CD4-positive, CD25-positive, alpha-beta regulatory T cell (primary cell): ENCODE data around the gene FITM1. TPM values are rescaled to one million over a fixed set of nuclear protein-coding genes. Genes with fewer than 3 reads are reported as not detected.

Experiments used
- ATAC-seq, 2 donors: fragments of 150-1000 bp; cut with Tn5 transposase; one replicate each; pipeline ENCODE4 v1.10.0; 2021; ENCODE audit warnings: low read depth in 2 of 2, moderate number of reproducible peaks in 2 of 2, moderate library complexity in 1 of 2
- DNase-seq, 3 donors: peaks; one replicate each; pipeline versions ENCODE4 v3.0.0 to v3.0.0-alpha.2; 2012 to 2022; ENCODE audit warnings: mixed read lengths in 1 of 3
- H3K27ac ChIP-seq: one replicate; pipeline ENCODE4 v1.7.0; 2013; ENCODE audit warnings: mild to moderate bottlenecking, low read length; ENCODE audit not compliant: insufficient read depth, poor library complexity, severe bottlenecking
- H3K27me3 ChIP-seq: one replicate; pipeline ENCODE4 v1.7.0; 2013; ENCODE audit warnings: low read length; ENCODE audit not compliant: control insufficient read depth, insufficient read depth
- H3K36me3 ChIP-seq: one replicate; pipeline ENCODE4 v1.7.0; 2013; ENCODE audit warnings: mild to moderate bottlenecking, low read length, moderate library complexity; ENCODE audit not compliant: control insufficient read depth, insufficient read depth
- H3K4me1 ChIP-seq: 2 replicates; pipeline ENCODE4 v1.7.0; 2013; ENCODE audit warnings: mild to moderate bottlenecking, low read length; ENCODE audit not compliant: insufficient read depth, control insufficient read depth, poor library complexity, severe bottlenecking
- H3K4me3 ChIP-seq: one replicate; pipeline ENCODE4 v1.7.0; 2013; ENCODE audit warnings: low read depth, mild to moderate bottlenecking, low read length, moderate library complexity
- H3K9me3 ChIP-seq, 2 experiments: 1 replicate in 1 of 2; 2 replicates in 1 of 2; pipeline ENCODE4 v1.7.0; 2013; ENCODE audit warnings: low read length in 2 of 2, mild to moderate bottlenecking in 1 of 2, moderate library complexity in 1 of 2; ENCODE audit not compliant: control insufficient read depth in 2 of 2
- H3K27ac Mint-ChIP-seq, 3 donors: one replicate each; pipeline ENCODE4 v1.8.0; 2020 to 2022; ENCODE audit warnings: mild to moderate bottlenecking in 3 of 3, mixed read lengths in 3 of 3, moderate library complexity in 2 of 3
- H3K27me3 Mint-ChIP-seq: one replicate; pipeline ENCODE4 v1.8.0; 2022; ENCODE audit warnings: mild to moderate bottlenecking, mixed read lengths
- H3K36me3 Mint-ChIP-seq: one replicate; pipeline ENCODE4 v1.8.0; 2020; ENCODE audit warnings: mixed read lengths
- H3K4me1 Mint-ChIP-seq, 4 donors: one replicate each; pipeline ENCODE4 v1.8.0; 2020 to 2022; ENCODE audit warnings: mixed read lengths in 4 of 4, mild to moderate bottlenecking in 1 of 4
- H3K4me3 Mint-ChIP-seq, 4 donors: one replicate each; pipeline ENCODE4 v1.8.0; 2020 to 2022; ENCODE audit warnings: mild to moderate bottlenecking in 4 of 4, mixed read lengths in 4 of 4, moderate library complexity in 3 of 4
- H3K9me3 Mint-ChIP-seq, 7 donors: one replicate each; pipeline ENCODE4 v1.8.0; 2020 to 2022; ENCODE audit warnings: mixed read lengths in 7 of 7, mild to moderate bottlenecking in 3 of 7, moderate library complexity in 2 of 7
- polyA plus RNA-seq, 4 donors: library from polyadenylated mRNA; unstranded; fragments of 300-500 nt; fragmentation: Illumina TruSeq; gene quantifications; one replicate each; pipeline ENCODE4 v1.2.3, GENCODE V29; 2021
- total RNA-seq: library from RNA; stranded (reverse); gene quantifications from one replicate; pipeline ENCODE4 v1.2.3, GENCODE V29; 2022

FITM1 gene
- total and polyA plus RNA-seq, 5 donors from 2014 or later: 0.20 to 1.1 (median 0.33) TPM; not detected in 1

GRCh38 chr14:24116128-24116814 is 14.2 kb upstream of the FITM1 start:
- H3K36me3 Mint-ChIP-seq: peaks cover 27% of the 10 kb centered on the region
- Histone ChIP-seq H3K36me3 (peaks cover 44% of the 10 kb centered on the region), H3K4me1 (peaks cover 31% of the 10 kb centered on the region), H3K9me3 (no peaks in the 10 kb centered on the region), H3K27ac (peak overlapping the region; percentile 100), H3K4me3 (peak overlapping the region; percentile 96), H3K27me3 (no peaks in the 10 kb centered on the region)
- peaks cover 6 to 47% (median 23%) of the 10 kb centered on the region in 4 donors for H3K4me1 Mint-ChIP-seq
- no peaks in the 10 kb centered on the region for H3K27me3 Mint-ChIP-seq
- peak overlapping the region; percentile 92 to 97 (median 94) for H3K4me3 Mint-ChIP-seq
- no peaks in the 10 kb centered on the region for H3K9me3 Mint-ChIP-seq
- peak overlapping the region; percentile 98 to 100 (median 100) for H3K27ac Mint-ChIP-seq
- DNase-seq (no peak), ATAC-seq (no peak)

DNA sequence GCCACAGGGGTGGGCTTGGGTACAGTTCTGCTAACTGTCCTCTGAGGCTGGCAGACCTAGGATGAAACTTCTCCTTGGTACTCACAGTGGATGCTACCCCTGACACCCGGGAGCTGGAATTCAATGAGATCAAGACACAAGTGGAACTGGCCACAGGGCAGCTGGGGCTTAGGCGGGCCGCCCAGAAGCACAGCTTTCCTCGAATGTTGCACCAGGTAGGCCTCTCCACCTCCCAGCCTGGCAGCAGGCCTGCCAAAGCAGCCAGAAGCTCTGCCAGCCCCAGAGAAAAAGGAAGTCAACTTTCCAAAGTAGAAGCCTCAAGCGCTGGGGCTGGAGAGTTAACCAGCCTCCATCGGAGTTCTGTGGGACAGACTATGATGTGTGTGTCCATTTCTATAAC is 13.3 kb upstream of the FITM1 start:
- H3K27me3 ChIP-seq: no peaks in the 10 kb centered on the region
- peaks cover 51% of the 10 kb centered on the region for H3K36me3 ChIP-seq
- Mint-ChIP-seq H3K27me3 (no peaks in the 10 kb centered on the region), H3K4me3 (peak overlapping the region in 1 of 4 donors; percentile 21), H3K9me3 (no peaks in the 10 kb centered on the region), H3K36me3 (peaks cover 31% of the 10 kb centered on the region), H3K27ac (no peak overlapping the region), H3K4me1 (peaks cover 6 to 46% (median 23%) of the 10 kb centered on the region in 4 donors)
- peak overlapping the region; percentile 96 for H3K4me3 ChIP-seq
- no peak overlapping the region for H3K27ac ChIP-seq
- no peaks in the 10 kb centered on the region for H3K9me3 ChIP-seq
- ATAC-seq (no peak), DNase-seq (no peak)
- peaks cover 31% of the 10 kb centered on the region for H3K4me1 ChIP-seq

DNA sequence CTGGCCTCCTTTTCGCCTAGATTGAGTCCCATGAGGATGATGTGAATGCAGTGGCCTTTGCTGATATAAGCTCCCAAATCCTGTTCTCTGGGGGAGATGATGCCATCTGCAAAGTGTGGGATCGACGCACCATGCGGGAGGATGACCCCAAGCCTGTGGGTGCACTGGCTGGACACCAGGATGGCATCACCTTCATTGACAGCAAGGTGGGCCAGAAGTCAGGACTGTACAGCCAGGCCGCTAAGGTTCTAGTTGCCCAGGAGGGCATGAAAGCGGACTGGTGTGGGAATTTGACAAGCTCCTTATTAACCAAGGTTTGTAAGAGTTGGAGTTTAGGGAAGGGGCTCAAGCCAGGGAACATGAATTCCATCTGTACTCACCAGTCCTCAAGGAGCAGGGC is 10.8 kb upstream of the FITM1 start:
- no peak overlapping the region for H3K27ac Mint-ChIP-seq
- Histone ChIP-seq H3K4me3 (no peak overlapping the region), H3K36me3 (peaks cover 70% of the 10 kb centered on the region), H3K27me3 (no peaks in the 10 kb centered on the region), H3K4me1 (peaks cover 24% of the 10 kb centered on the region), H3K9me3 (no peaks in the 10 kb centered on the region), H3K27ac (no peak overlapping the region)
- H3K27me3 Mint-ChIP-seq: no peaks in the 10 kb centered on the region
- H3K36me3 Mint-ChIP-seq: peaks cover 48% of the 10 kb centered on the region
- H3K9me3 Mint-ChIP-seq: no peaks in the 10 kb centered on the region
- peaks cover 6 to 44% (median 23%) of the 10 kb centered on the region in 4 donors for H3K4me1 Mint-ChIP-seq
- DNase-seq (no peak), ATAC-seq (no peak)
- H3K4me3 Mint-ChIP-seq: peak overlapping the region in 2 of 4 donors; percentile 53 to 68

GRCh38 chr14:24121210-24121609 is 9.2 kb upstream of the FITM1 start:
- H3K36me3 Mint-ChIP-seq: peaks cover 51% of the 10 kb centered on the region
- DNase-seq: no peak
- ATAC-seq: no peak
- no peaks in the 10 kb centered on the region for H3K27me3 Mint-ChIP-seq
- peaks cover 6 to 31% (median 13%) of the 10 kb centered on the region in 4 donors for H3K4me1 Mint-ChIP-seq
- Histone ChIP-seq H3K4me3 (no peak overlapping the region), H3K27ac (no peak overlapping the region), H3K36me3 (peaks cover 70% of the 10 kb centered on the region), H3K9me3 (no peaks in the 10 kb centered on the region), H3K27me3 (no peaks in the 10 kb centered on the region), H3K4me1 (peaks cover 13% of the 10 kb centered on the region)
- H3K27ac Mint-ChIP-seq: no peak overlapping the region
- H3K9me3 Mint-ChIP-seq: no peaks in the 10 kb centered on the region
- H3K4me3 Mint-ChIP-seq: no peak overlapping the region

DNA sequence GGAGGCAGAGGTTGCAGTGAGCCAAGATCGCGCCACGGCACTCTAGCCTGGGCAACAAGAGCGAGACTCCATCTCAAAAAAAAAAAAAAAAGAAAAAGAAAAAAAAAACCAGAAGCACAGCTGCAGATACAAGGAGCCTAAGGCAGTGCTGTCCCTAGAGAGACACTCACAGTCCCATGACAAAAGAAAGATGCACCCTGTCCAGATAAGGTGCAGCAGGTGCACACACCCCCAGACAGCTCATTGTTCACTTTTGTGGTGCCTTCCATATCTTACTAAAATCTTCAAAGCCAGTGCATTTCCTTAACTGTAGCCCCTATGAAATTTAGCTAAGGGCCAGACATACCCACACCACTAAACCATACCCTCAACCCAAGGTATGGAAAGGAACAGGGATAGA is 8.0 kb upstream of the FITM1 start:
- ATAC-seq (no peak), DNase-seq (no peak)
- H3K9me3 ChIP-seq: no peaks in the 10 kb centered on the region
- Mint-ChIP-seq H3K27ac (no peak overlapping the region), H3K9me3 (no peaks in the 10 kb centered on the region), H3K36me3 (peaks cover 44% of the 10 kb centered on the region), H3K27me3 (no peaks in the 10 kb centered on the region), H3K4me1 (peaks cover 0 to 19% (median 5%) of the 10 kb centered on the region in 4 donors), H3K4me3 (no peak overlapping the region)
- H3K36me3 ChIP-seq: peaks cover 63% of the 10 kb centered on the region
- no peak overlapping the region for H3K4me3 ChIP-seq
- H3K4me1 ChIP-seq: peaks cover under 1% of the 10 kb centered on the region
- H3K27me3 ChIP-seq: no peaks in the 10 kb centered on the region
- H3K27ac ChIP-seq: no peak overlapping the region

GRCh38 chr14:24122898-24123297 is 7.6 kb upstream of the FITM1 start:
- peaks cover 40% of the 10 kb centered on the region for H3K36me3 Mint-ChIP-seq
- ATAC-seq: no peak
- H3K4me1 ChIP-seq: no peaks in the 10 kb centered on the region
- H3K9me3 Mint-ChIP-seq: no peaks in the 10 kb centered on the region
- peaks cover 58% of the 10 kb centered on the region for H3K36me3 ChIP-seq
- H3K27ac Mint-ChIP-seq: no peak overlapping the region
- H3K4me1 Mint-ChIP-seq: peaks cover 0 to 16% (median 3%) of the 10 kb centered on the region in 4 donors
- H3K9me3 ChIP-seq: no peaks in the 10 kb centered on the region
- H3K4me3 Mint-ChIP-seq: no peak overlapping the region
- no peaks in the 10 kb centered on the region for H3K27me3 Mint-ChIP-seq
- no peaks in the 10 kb centered on the region for H3K27me3 ChIP-seq
- H3K27ac ChIP-seq: no peak overlapping the region
- H3K4me3 ChIP-seq: no peak overlapping the region
- no peak for DNase-seq

DNA sequence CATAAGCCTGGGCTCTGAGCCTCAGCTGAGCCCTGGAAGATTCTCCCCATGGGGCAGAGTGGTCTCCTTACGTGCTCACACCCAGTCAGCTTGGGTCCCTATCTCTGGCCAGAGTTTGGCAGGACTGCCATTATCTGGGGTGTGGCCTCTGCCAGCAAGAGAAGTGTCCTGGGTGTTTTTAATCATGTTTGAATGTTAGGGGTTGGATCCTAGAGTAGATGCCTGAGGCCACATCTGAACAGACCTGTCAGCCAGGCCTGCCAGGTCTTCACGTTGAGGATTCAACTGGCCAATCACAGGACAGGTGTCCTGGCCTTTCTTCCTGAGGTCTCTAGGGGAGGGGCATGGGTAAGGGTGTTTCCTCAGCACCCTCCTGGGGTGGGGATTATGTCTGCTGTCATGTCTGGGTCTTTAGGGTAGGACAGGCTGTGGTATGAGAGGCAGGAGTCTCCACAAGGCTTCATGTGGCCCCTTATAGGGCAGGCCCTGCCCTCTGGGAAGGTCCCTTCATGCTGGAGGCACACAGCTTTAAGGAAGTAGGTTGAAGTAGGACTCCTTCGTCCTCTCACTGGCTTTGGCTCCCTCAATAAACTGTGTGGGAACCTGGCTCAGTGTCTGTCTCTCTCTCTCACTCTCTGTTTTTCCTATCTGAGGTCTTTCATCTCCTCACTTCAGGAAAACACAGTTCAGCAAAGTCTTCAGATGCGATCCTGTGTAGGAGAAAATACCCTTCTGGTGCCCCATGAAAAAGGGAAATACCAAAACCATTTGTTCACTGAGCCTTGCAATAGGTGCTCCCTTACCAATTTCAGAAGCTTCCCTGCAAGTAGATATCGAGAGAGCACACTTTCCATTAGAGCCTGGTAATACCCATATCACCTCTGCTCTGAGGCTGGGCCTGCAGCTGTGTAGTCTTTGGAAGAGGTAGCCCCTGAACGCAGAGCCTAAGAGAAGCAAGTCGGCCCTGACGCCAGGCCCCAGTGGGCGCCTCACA is 6.7 kb upstream of the FITM1 start:
- Mint-ChIP-seq H3K36me3 (peaks cover 32% of the 10 kb centered on the region), H3K9me3 (no peaks in the 10 kb centered on the region), H3K4me3 (no peak overlapping the region), H3K27me3 (no peaks in the 10 kb centered on the region), H3K4me1 (peaks cover 0 to 11% (median 0%) of the 10 kb centered on the region in 4 donors), H3K27ac (no peak overlapping the region)
- H3K27me3 ChIP-seq: no peaks in the 10 kb centered on the region
- H3K4me1 ChIP-seq: no peaks in the 10 kb centered on the region
- no peak overlapping the region for H3K27ac ChIP-seq
- no peak for DNase-seq
- H3K9me3 ChIP-seq: no peaks in the 10 kb centered on the region
- ATAC-seq: peak; percentile 34 to 36
- H3K36me3 ChIP-seq: peaks cover 49% of the 10 kb centered on the region
- H3K4me3 ChIP-seq: no peak overlapping the region
